ENCODE data around the gene LIN28A.

Gene LIN28A

GRCh38 chr1:26408604-26409003 is 2.0 kb upstream of the LIN28A start:
- H3K36me3 Mint-ChIP-seq, result no peaks in the 10 kb centered on the region

GRCh38 chr1:26409191-26409807 is 1.3 kb upstream of the LIN28A start:
- H3K27me3 Mint-ChIP-seq, result peaks cover 29% of the 10 kb centered on the region
- peak overlapping the region; percentile 60 for H3K4me3 Mint-ChIP-seq
- H3K9me3 Mint-ChIP-seq, result no peaks in the 10 kb centered on the region
- H3K36me3 Mint-ChIP-seq, result no peaks in the 10 kb centered on the region
- peaks cover 25% of the 10 kb centered on the region for H3K4me1 Mint-ChIP-seq
- peak overlapping the region; percentile 86 for H3K27ac Mint-ChIP-seq

More at GRCh38 chr1:26408604-26409003, 2.0 kb upstream of the LIN28A start:
- H3K27me3 Mint-ChIP-seq, result peaks cover 31% of the 10 kb centered on the region
- H3K27ac Mint-ChIP-seq, result no peak overlapping the region
- no peaks in the 10 kb centered on the region for H3K9me3 Mint-ChIP-seq
- H3K4me1 Mint-ChIP-seq, result peaks cover 25% of the 10 kb centered on the region
- H3K4me3 Mint-ChIP-seq, result peak overlapping the region; percentile 60

- no peak overlapping the region for H3K27ac Mint-ChIP-seq
- peaks cover 31% of the 10 kb centered on the region for H3K27me3 Mint-ChIP-seq
Measured at GRCh38 chr1:26411624-26412074, 1.0 kb downstream of the LIN28A start.

GRCh38 chr1:26412180-26412840 is 1.7 kb downstream of the LIN28A start:
- Mint-ChIP-seq H3K9me3 (no peaks in the 10 kb centered on the region), H3K4me3 (no peak overlapping the region), H3K27ac (peak overlapping the region; percentile 2), H3K27me3 (peaks cover 31% of the 10 kb centered on the region), H3K4me1 (peaks cover 25% of the 10 kb centered on the region), H3K36me3 (no peaks in the 10 kb centered on the region)

More at GRCh38 chr1:26411624-26412074, 1.0 kb downstream of the LIN28A start:
- Mint-ChIP-seq H3K4me3 (no peak overlapping the region), H3K9me3 (no peaks in the 10 kb centered on the region), H3K4me1 (peaks cover 25% of the 10 kb centered on the region), H3K36me3 (no peaks in the 10 kb centered on the region)

- Mint-ChIP-seq H3K27me3 (peaks cover 31% of the 10 kb centered on the region), H3K4me3 (no peak overlapping the region), H3K27ac (no peak overlapping the region), H3K36me3 (no peaks in the 10 kb centered on the region), H3K9me3 (no peaks in the 10 kb centered on the region), H3K4me1 (peaks cover 25% of the 10 kb centered on the region)
Measured at GRCh38 chr1:26413031-26413430, 2.4 kb downstream of the LIN28A start.

- no peak overlapping the region for H3K27ac Mint-ChIP-seq
- H3K9me3 Mint-ChIP-seq, result no peaks in the 10 kb centered on the region
- no peak overlapping the region for H3K4me3 Mint-ChIP-seq
- H3K4me1 Mint-ChIP-seq, result no peaks in the 10 kb centered on the region
- peaks cover 12% of the 10 kb centered on the region for H3K27me3 Mint-ChIP-seq
- no peaks in the 10 kb centered on the region for H3K36me3 Mint-ChIP-seq
Measured at GRCh38 chr1:26417111-26417759, 6.6 kb downstream of the LIN28A start.

DNA sequence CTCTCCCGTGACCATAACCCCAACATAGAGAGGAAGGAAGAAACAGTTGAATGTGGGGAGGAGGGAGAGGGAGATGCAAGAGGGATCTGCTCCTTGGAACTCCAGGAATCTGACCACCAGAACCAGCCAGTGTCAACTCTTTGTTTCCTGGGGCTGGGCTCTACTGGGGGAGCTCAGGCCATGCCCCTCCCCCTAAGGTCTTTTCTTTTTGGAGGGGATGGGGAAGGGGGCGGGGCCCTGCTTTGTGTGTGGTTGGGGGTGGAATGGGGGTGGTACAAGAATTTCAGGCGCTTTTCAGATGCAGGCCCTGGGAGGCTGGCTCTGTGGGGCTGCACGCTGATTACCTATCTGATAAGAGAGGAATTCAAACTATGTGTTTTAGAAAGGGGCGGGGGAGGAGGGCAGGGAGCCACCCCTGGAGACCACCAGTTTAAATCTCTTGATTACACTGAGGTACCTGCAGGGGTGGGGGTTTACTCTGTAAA is 8.3 kb downstream of the LIN28A start:
- peaks cover 6% of the 10 kb centered on the region for H3K27me3 Mint-ChIP-seq
- H3K4me1 Mint-ChIP-seq, result no peaks in the 10 kb centered on the region
- H3K27ac Mint-ChIP-seq, result no peak overlapping the region
- no peaks in the 10 kb centered on the region for H3K9me3 Mint-ChIP-seq
- H3K4me3 Mint-ChIP-seq, result no peak overlapping the region
- H3K36me3 Mint-ChIP-seq, result no peaks in the 10 kb centered on the region

DNA sequence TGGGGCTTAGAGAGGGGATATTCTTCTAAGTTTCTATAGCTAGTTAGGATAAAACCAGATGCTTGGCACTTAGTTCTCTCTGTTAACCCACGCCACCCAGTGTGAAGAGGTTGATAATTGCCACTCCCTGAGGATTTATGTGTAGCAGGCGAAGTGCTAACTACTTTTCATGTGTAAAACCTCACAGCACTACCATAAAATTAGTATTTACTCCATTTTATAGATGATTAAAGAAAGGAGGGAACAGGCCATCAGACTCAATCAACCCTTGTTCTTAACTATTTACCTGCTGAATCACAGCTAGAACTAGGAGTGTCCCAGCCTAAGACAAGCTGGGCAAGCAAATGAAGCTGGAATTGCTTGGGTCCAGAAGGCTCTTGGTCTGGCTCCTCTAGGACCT is 8.9 kb downstream of the LIN28A start:
- peaks cover 4% of the 10 kb centered on the region for H3K27me3 Mint-ChIP-seq
- H3K9me3 Mint-ChIP-seq, result no peaks in the 10 kb centered on the region
- H3K36me3 Mint-ChIP-seq, result no peaks in the 10 kb centered on the region
- no peak overlapping the region for H3K4me3 Mint-ChIP-seq
- no peaks in the 10 kb centered on the region for H3K4me1 Mint-ChIP-seq
- no peak overlapping the region for H3K27ac Mint-ChIP-seq

- H3K4me3 Mint-ChIP-seq, result no peak overlapping the region
- H3K27ac Mint-ChIP-seq, result no peak overlapping the region
- peaks cover 3% of the 10 kb centered on the region for H3K36me3 Mint-ChIP-seq
- H3K4me1 Mint-ChIP-seq, result peaks cover 25% of the 10 kb centered on the region
- H3K9me3 Mint-ChIP-seq, result no peaks in the 10 kb centered on the region
- peaks cover 1% of the 10 kb centered on the region for H3K27me3 Mint-ChIP-seq
Measured at GRCh38 chr1:26429721-26430120, 19.1 kb downstream of the LIN28A start.

GRCh38 chr1:26431979-26432695 is 21.5 kb downstream of the LIN28A start, which contains the start of gene DHDDS:
DHDDS (plus strand) TSS chr1:26432321; CDS start chr1:26432946, 625 bp downstream.
- H3K9me3 Mint-ChIP-seq, result no peaks in the 10 kb centered on the region
- peak within 1 kb of the TSS; percentile 90 for H3K27ac Mint-ChIP-seq
- peaks cover 3% of the 10 kb centered on the region for H3K36me3 Mint-ChIP-seq
- H3K27me3 Mint-ChIP-seq, result no peaks in the 10 kb centered on the region
- H3K4me1 Mint-ChIP-seq, result peaks cover 25% of the 10 kb centered on the region
- H3K4me3 Mint-ChIP-seq, result peak within 1 kb of the TSS; percentile 99

GRCh38 chr1:26432793-26433192 is 22.2 kb downstream of the LIN28A start:
- no peaks in the 10 kb centered on the region for H3K27me3 Mint-ChIP-seq
- H3K4me3 Mint-ChIP-seq, result peak overlapping the region; percentile 99
- no peak overlapping the region for H3K27ac Mint-ChIP-seq
- H3K4me1 Mint-ChIP-seq, result peaks cover 25% of the 10 kb centered on the region
- H3K9me3 Mint-ChIP-seq, result no peaks in the 10 kb centered on the region
- peaks cover 3% of the 10 kb centered on the region for H3K36me3 Mint-ChIP-seq

GRCh38 chr1:26434161-26434752 is 23.6 kb downstream of the LIN28A start:
- Mint-ChIP-seq H3K27me3 (no peaks in the 10 kb centered on the region), H3K27ac (no peak overlapping the region), H3K36me3 (peaks cover 8% of the 10 kb centered on the region), H3K4me1 (peaks cover 25% of the 10 kb centered on the region), H3K4me3 (no peak overlapping the region), H3K9me3 (no peaks in the 10 kb centered on the region)

- no peaks in the 10 kb centered on the region for H3K27me3 Mint-ChIP-seq
- H3K4me3 Mint-ChIP-seq, result no peak overlapping the region
- H3K27ac Mint-ChIP-seq, result no peak overlapping the region
- peaks cover 9% of the 10 kb centered on the region for H3K4me1 Mint-ChIP-seq
- H3K9me3 Mint-ChIP-seq, result no peaks in the 10 kb centered on the region
- peaks cover 18% of the 10 kb centered on the region for H3K36me3 Mint-ChIP-seq
Measured at GRCh38 chr1:26438041-26438440, 27.4 kb downstream of the LIN28A start.

- Mint-ChIP-seq H3K27ac (no peak overlapping the region), H3K9me3 (no peaks in the 10 kb centered on the region), H3K27me3 (no peaks in the 10 kb centered on the region), H3K4me3 (no peak overlapping the region), H3K36me3 (peaks cover 18% of the 10 kb centered on the region), H3K4me1 (no peaks in the 10 kb centered on the region)
Measured at GRCh38 chr1:26440259-26440658, 29.6 kb downstream of the LIN28A start.

DNA sequence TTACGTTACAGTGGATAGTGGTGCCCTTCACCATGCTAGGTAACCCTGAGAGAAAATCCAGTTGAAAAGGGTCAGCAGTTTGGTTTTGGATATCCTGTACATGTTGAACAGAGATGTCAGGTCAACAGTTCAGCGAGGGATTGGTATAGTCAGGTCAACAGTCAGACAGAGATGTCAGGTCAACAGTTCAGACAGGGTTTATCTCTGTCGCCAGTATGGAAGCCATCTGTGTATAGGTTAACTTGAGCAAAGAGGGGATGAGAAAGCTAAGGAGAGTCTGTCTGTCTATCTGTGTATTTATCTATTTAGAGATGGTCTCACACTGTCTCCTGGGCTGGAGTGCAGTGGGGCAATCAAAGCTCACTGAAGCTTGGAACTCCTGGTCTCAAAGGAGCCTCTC is 39.3 kb downstream of the LIN28A start:
- Mint-ChIP-seq H3K27me3 (no peaks in the 10 kb centered on the region), H3K9me3 (no peaks in the 10 kb centered on the region), H3K4me3 (no peak overlapping the region), H3K4me1 (no peaks in the 10 kb centered on the region), H3K27ac (no peak overlapping the region), H3K36me3 (peaks cover 13% of the 10 kb centered on the region)

Measured in activated naive CD4-positive, alpha-beta T cell treated with anti-CD3 and anti-CD28 coated beads, Interleukin-2, amount 50 U/mL, for 24 hours (primary cell).